ENCODE data around the gene PHF20.
"Not testable (repeated sequence)": the region's sequence is repeated elsewhere in the genome, so short reads cannot be mapped to it uniquely, and the experiment has no call there.

PHF20 gene

DNA sequence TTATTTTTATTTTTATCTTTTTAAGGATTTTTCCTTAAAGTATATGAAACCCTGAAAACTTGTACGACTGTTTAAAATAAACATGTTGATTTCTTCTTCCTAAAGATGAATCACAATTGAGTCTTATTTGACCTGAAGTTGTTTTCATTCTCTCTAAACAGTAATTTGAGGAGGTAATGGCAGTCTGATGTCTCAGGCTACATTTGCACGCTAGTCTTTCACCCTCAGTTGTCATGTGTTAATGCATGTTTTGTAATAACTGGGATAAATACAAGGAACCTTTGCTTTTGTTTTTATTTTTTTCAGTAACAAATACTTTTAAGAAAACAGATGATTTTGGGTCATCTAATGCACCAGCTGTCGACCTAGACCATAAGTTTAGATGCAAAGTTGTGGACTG is 127.2 kb downstream of the PHF20 start:
- TF ChIP-seq, protein P1, sequence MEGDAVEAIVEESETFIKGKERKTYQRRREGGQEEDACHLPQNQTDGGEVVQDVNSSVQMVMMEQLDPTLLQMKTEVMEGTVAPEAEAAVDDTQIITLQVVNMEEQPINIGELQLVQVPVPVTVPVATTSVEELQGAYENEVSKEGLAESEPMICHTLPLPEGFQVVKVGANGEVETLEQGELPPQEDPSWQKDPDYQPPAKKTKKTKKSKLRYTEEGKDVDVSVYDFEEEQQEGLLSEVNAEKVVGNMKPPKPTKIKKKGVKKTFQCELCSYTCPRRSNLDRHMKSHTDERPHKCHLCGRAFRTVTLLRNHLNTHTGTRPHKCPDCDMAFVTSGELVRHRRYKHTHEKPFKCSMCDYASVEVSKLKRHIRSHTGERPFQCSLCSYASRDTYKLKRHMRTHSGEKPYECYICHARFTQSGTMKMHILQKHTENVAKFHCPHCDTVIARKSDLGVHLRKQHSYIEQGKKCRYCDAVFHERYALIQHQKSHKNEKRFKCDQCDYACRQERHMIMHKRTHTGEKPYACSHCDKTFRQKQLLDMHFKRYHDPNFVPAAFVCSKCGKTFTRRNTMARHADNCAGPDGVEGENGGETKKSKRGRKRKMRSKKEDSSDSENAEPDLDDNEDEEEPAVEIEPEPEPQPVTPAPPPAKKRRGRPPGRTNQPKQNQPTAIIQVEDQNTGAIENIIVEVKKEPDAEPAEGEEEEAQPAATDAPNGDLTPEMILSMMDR (IDR thresholded peaks at IDR 0.05; ENCODE audit: extremely low read depth, missing control alignments) = no peak
- DNase-seq (ENCODE audit: low spot score) = no peak

DNA sequence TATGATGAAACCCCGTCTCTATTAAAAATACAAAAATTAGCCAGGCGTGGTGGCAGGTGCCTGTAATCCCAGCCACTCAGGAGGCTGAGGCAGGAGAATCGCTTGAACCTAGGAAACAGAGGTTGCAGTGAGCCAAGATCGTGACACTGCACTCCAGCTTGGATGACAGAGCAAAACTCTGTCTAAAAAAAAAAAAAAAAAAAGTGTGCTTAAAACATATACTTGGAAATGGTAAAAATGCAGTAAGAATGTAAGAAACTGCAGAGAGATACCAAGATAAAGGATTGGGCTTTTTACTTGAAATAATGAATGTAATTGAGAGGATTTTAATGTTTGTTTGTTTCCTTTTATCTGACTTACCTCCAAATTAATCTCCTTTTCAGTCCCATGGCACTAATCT is 129.4 kb downstream of the PHF20 start:
- not testable (repeated sequence) for DNase-seq (ENCODE audit: low spot score)

DNA sequence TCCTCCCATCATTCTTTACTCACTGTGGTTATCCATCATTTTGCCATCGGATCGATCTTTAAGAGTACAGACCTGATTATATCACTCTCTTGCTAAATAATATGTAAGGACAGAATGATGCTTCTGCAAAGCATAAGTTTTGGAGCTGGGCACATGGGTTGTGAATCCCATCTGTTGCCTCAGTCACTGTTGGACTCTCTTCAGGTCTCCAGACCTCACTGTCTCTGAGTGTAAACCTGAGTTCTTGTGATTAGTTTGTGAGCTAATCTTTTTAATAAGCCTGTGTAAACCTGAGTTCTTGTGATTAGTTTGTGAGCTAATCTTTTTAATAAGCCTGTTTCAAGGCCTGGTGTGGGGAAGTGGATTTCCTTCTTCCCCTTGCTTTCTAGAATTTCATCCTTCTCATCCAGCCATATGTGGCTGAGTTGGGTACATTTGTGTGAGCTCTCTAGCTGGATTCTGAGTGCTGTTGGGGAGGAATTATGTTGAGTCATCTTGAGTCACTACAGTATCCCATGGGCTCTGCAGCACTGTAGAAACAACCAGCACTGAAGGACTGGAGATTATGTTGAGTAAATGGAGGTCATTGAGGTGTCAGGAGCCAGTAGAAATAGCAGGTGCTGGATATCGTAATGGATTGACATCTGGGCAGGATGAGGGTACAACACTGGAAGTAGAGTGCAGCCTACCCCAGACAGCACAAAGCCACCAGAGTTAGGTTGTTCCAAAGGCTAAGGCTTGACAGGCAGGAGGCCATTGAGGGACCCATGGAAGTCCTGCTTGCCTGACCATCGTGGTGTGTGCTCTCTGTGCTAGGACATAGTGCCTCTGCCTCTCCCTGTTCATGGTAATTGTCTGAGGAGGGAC is 130.1 kb downstream of the PHF20 start:
- no peak for DNase-seq (ENCODE audit: low spot score)
- TF ChIP-seq, protein P1 (IDR thresholded peaks at IDR 0.05; ENCODE audit: extremely low read depth, missing control alignments) = no peak

DNA sequence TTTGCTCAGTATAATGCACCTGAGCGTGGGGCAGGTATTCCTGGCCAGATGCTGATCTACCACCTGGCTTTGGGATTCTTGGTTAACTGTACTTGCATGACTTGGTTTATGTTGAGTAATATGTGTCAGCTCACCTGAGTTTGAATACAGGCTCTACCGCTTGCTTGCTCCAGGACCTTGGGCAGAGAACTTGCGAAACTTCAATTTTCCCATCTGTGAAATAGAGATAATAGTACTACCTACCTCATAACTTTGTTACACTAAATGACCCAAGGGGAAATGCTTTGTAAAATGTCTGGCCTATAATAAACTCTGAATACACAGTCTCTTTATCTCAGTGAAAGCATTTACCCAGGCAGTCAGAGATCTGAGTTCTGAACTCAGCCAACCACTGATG is 130.7 kb downstream of the PHF20 start:
- TF ChIP-seq, protein P1 (IDR thresholded peaks at IDR 0.05; ENCODE audit: extremely low read depth, missing control alignments) = no peak
- DNase-seq (ENCODE audit: low spot score) = no peak

DNA sequence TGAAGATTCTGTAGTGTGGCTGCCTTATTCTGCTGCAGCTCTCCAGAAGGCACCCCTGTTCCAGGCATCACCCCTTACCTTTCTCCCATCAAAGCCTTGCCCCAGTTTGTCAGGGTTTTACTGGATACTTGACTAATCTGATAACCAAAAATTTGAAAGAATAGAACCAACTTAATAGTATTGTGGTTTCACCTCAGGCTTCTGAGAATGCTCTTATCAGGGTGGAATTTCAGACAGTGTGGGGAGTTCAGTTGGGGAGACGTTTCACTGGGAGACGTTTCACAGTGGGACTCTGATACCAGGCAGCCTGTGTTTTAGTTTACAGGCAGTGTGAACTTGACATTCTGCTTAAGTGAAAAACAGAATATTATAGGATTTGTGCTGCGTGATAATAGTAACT is 132.0 kb downstream of the PHF20 start:
- TF ChIP-seq, protein P1 (IDR thresholded peaks at IDR 0.05; ENCODE audit: extremely low read depth, missing control alignments) = no peak
- no peak for DNase-seq (ENCODE audit: low spot score)

DNA sequence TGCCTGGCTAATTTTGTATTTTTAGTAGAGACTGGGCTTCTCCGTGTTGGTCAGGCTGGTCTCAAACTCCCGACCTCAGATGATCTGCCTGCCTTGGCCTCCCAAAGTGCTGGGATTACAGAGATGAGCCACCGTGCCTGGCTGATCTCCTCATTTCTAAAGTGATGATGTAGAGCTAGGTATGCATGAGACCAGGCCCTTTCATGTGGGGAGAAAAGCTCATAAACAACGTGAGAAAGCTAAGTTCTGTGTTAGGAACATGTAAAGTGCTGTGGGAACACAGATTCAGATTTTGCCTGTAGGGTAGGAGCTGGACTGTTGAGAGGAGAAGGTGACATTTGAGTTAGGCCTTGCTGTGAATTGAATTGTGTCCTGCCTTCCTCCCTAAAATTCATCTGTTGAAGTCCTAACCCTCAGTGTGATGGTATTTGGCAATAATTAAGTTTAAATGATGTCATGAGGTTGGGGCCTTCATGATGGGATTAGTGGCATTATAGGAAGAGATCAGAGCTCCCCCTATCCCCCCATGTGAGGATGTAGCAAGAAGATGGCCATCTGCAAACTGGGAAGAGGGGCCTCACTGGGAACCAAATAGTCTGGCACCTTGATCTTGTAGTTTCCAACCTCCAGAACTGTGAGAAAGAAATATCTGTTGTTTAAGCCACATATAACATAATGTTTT is 133.3 kb downstream of the PHF20 start:
- TF ChIP-seq, protein P1 (IDR thresholded peaks at IDR 0.05; ENCODE audit: extremely low read depth, missing control alignments) = no peak
- DNase-seq (ENCODE audit: low spot score) = no peak

DNA sequence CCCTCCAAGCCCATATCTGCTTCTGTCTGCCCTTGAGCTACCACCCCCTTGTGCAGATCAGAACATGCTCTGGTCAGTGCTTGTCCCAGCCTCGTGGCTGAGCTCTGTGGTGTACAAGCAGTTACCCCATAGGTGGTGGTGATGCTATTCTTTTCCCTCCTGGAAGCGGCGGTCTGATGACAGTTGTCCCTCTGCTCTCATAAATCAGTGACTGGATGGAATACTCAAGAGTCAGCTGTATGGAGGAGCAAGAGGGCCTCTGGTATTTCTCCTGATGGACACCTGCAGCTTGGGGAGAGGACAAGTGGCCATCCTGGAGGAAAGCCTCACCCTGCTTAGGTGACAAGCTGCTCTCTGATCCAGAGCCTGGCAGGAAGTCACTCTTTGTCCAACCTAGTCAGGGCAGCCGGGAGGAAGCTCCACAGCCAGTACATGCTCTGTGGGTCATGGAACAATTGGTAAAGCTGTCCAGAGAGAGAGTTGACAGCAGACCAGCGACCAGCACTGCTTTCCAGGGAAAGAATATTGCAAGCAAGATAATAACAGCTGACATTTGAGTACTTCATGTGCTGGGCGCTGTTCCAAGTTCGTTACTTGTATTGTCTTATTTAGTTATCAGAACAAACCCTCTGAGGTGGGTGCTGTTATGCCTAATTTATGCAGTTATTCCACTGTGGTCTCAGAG is 135.3 kb downstream of the PHF20 start:
- DNase-seq (ENCODE audit: low spot score) = no peak
- TF ChIP-seq, protein P1 (IDR thresholded peaks at IDR 0.05; ENCODE audit: extremely low read depth, missing control alignments) = no peak

All from GM20000 (cell line).